HL-60 (cell line): Measurements from ENCODE around the gene CD247.

Source experiments
- DNase-seq, 2 experiments: peaks; one replicate each; pipeline ENCODE4 v3.0.0-alpha.2; 2010 to 2020; ENCODE audit warnings: low read depth in 1 of 2, low spot score in 1 of 2
- H3K27ac ChIP-seq: fragments of 250-450 bp; sonication (Bioruptor Pico); replicated peaks from 2 replicates; pipeline ENCODE4 v1.5.1; 2020; ENCODE audit warnings: mild to moderate bottlenecking, moderate library complexity
- H3K27me3 ChIP-seq: fragments of 250-450 bp; sonication (Bioruptor Pico); 2 replicates; pipeline ENCODE4 v1.5.1; 2021; ENCODE audit warnings: mild to moderate bottlenecking, moderate library complexity; ENCODE audit not compliant: insufficient read depth, poor library complexity, severe bottlenecking
- H3K4me3 ChIP-seq: replicated peaks from 2 replicates; pipeline ENCODE4 v1.5.1; 2011; ENCODE audit warnings: mild to moderate bottlenecking, control low read depth, low read length; ENCODE audit not compliant: insufficient read depth
- GABPA ChIP-seq: IDR thresholded peaks from 2 replicates; pipeline ENCODE4 v1.6.1; 2012; ENCODE audit warnings: low read depth
- POLR2AphosphoS5 ChIP-seq: IDR thresholded peaks from 2 replicates; pipeline ENCODE4 v1.6.1; 2012; ENCODE audit warnings: low read depth
- SPI1 ChIP-seq: IDR thresholded peaks from 2 replicates; pipeline ENCODE4 v1.6.1; 2012; ENCODE audit warnings: low read depth, mild to moderate bottlenecking, borderline replicate concordance
- TF ChIP-seq, protein P1 (sequence below): IDR thresholded peaks from 2 replicates; pipeline ENCODE4 v1.6.1; 2012; ENCODE audit warnings: low read depth; ENCODE audit not compliant: insufficient replicate concordance
- TF ChIP-seq, protein P2 (sequence below): IDR thresholded peaks from one replicate; pipeline ENCODE4 v1.5.1; 2011; ENCODE audit warnings: low read length, control low read depth, inconsistent platforms; ENCODE audit not compliant: insufficient read depth

The CD247 gene

DNA sequence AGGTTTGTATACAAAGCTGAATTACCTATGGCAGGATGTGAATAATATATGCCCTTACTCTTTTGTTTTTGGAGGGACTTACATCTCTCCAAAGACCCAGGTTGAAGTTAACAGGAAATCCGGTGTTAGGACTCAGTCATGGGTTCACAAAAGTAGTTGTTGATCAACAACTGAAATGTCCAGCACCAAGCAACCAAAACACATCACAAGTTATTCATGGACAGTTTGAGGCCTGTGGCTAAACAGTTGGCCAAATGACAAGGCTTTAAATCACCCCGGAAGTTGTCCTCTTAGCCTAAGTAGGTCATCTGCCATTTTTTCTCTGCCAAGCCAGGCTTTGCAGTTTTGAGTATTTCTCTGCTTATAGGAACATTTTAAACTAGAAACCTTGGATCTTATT is 89.9 kb downstream of the CD247 start:
- no peak overlapping the region for H3K4me3 ChIP-seq
- no peak overlapping the region for H3K27ac ChIP-seq
- no peak for DNase-seq
- TF ChIP-seq GABPA (no peak), SPI1 (no peak), POLR2AphosphoS5 (no peak)
- TF ChIP-seq, protein P1, sequence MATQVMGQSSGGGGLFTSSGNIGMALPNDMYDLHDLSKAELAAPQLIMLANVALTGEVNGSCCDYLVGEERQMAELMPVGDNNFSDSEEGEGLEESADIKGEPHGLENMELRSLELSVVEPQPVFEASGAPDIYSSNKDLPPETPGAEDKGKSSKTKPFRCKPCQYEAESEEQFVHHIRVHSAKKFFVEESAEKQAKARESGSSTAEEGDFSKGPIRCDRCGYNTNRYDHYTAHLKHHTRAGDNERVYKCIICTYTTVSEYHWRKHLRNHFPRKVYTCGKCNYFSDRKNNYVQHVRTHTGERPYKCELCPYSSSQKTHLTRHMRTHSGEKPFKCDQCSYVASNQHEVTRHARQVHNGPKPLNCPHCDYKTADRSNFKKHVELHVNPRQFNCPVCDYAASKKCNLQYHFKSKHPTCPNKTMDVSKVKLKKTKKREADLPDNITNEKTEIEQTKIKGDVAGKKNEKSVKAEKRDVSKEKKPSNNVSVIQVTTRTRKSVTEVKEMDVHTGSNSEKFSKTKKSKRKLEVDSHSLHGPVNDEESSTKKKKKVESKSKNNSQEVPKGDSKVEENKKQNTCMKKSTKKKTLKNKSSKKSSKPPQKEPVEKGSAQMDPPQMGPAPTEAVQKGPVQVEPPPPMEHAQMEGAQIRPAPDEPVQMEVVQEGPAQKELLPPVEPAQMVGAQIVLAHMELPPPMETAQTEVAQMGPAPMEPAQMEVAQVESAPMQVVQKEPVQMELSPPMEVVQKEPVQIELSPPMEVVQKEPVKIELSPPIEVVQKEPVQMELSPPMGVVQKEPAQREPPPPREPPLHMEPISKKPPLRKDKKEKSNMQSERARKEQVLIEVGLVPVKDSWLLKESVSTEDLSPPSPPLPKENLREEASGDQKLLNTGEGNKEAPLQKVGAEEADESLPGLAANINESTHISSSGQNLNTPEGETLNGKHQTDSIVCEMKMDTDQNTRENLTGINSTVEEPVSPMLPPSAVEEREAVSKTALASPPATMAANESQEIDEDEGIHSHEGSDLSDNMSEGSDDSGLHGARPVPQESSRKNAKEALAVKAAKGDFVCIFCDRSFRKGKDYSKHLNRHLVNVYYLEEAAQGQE = no peak
- TF ChIP-seq, protein P2, sequence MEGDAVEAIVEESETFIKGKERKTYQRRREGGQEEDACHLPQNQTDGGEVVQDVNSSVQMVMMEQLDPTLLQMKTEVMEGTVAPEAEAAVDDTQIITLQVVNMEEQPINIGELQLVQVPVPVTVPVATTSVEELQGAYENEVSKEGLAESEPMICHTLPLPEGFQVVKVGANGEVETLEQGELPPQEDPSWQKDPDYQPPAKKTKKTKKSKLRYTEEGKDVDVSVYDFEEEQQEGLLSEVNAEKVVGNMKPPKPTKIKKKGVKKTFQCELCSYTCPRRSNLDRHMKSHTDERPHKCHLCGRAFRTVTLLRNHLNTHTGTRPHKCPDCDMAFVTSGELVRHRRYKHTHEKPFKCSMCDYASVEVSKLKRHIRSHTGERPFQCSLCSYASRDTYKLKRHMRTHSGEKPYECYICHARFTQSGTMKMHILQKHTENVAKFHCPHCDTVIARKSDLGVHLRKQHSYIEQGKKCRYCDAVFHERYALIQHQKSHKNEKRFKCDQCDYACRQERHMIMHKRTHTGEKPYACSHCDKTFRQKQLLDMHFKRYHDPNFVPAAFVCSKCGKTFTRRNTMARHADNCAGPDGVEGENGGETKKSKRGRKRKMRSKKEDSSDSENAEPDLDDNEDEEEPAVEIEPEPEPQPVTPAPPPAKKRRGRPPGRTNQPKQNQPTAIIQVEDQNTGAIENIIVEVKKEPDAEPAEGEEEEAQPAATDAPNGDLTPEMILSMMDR = no peak
- no peaks in the 10 kb centered on the region for H3K27me3 ChIP-seq

DNA sequence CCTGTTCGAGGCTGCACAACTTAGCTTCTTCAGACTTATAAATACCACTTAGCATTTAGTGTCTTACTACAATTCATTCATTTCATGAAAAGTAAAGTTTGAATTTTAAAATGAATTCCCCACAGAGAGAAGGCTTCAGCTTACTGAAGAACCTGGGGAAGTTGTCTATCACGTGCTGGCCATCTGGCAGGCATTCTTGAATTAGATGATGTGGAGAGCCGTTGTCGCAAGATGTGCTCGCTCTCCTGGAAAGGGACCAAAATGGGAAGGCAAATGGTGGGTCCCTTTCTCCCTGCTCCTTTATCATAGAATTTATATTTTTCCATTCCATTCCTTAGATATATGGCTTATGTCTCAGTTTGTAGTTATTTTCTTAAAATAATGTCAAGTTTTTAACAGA is 90.5 kb downstream of the CD247 start:
- Histone ChIP-seq H3K27ac (no peak overlapping the region), H3K27me3 (no peaks in the 10 kb centered on the region), H3K4me3 (no peak overlapping the region)
- no peak for DNase-seq
- no peak for TF ChIP-seq GABPA
- no peak for TF ChIP-seq POLR2AphosphoS5
- no peak for TF ChIP-seq SPI1
- TF ChIP-seq, protein P2 = no peak
- TF ChIP-seq, protein P1 = no peak

DNA sequence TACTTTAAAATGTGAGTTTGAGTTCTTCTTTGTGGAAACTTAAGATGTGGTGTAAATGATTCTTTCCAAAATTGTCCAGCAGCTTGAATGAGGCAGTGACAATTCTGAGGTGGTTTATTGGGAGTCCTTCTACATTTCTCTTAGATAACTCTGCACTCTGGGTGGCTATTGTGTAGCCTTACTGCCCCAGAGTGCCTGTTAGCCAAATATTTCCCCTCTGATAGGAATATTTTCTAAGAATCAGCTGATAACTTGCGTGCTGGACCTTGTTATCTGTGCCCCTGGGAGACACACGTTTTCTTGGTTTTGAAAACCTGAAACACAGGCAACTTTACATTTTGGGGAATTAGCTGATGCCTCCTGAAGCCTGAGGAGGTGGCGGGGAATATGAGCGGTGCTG is 91.6 kb downstream of the CD247 start:
- no peak for TF ChIP-seq GABPA
- TF ChIP-seq, protein P1 = no peak
- TF ChIP-seq, protein P2 = no peak
- no peak overlapping the region for H3K4me3 ChIP-seq
- H3K27me3 ChIP-seq = no peaks in the 10 kb centered on the region
- no peak for DNase-seq
- H3K27ac ChIP-seq = no peak overlapping the region
